WTC11 (cell line): ENCODE results near the gene ADAMTS9. TPM values are rescaled to one million over a fixed set of nuclear protein-coding genes. Genes with fewer than 3 reads are reported as not detected.

Experiments
- ATAC-seq: fragments of 200-7000 bp; cut with Tn5 transposase; 2 replicates; pipeline ENCODE4 v1.10.0; 2021; ENCODE audit warnings: mild to moderate bottlenecking, moderate library complexity
- CTCF ChIA-PET: fragments of 300-600 bp; sonication (Branson Sonifier 250); formaldehyde crosslinking; loops from one replicate; lab custom pipeline; 2021; ENCODE audit warnings: antibody characterized with exemption; lab: Charles Lee
- POLR2A ChIA-PET: fragments of 350-600 bp; sonication (Branson Sonifier 250); formaldehyde crosslinking; loops from one replicate; lab custom pipeline; 2021; ENCODE audit warnings: antibody characterized with exemption; lab: Charles Lee
- DNase-seq: peaks from one replicate; pipeline ENCODE4 v3.0.0; 2021; ENCODE audit warnings: low spot score
- H3K27ac Mint-ChIP-seq: 2 replicates; pipeline ENCODE4 v1.8.0; 2021; ENCODE audit warnings: mixed read lengths
- H3K27me3 Mint-ChIP-seq: 2 replicates; pipeline ENCODE4 v1.8.0; 2021; ENCODE audit warnings: low read depth, mild to moderate bottlenecking, moderate library complexity, mixed read lengths
- H3K36me3 Mint-ChIP-seq: 2 replicates; pipeline ENCODE4 v1.8.0; 2021; ENCODE audit warnings: mixed read lengths
- H3K4me1 Mint-ChIP-seq: 2 replicates; pipeline ENCODE4 v1.8.0; 2022; ENCODE audit warnings: mixed read lengths
- H3K4me3 Mint-ChIP-seq: 2 replicates; pipeline ENCODE4 v1.8.0; 2021; ENCODE audit warnings: mild to moderate bottlenecking, moderate library complexity, mixed read lengths
- H3K9me3 Mint-ChIP-seq: 2 replicates; pipeline ENCODE4 v1.8.0; 2021; ENCODE audit warnings: mixed read lengths
- AFF4 ChIP-seq: sonication (generic); formaldehyde crosslinking; IDR thresholded peaks from 2 replicates; pipeline ENCODE4 v1.8.1; 2023; ENCODE audit warnings: mild to moderate bottlenecking, missing genetic modification reagents, borderline replicate concordance
- AR ChIP-seq: fragments of 250-450 bp; sonication (Bioruptor Pico); IDR thresholded peaks from 2 replicates; pipeline ENCODE4 v1.9.0; 2021; ENCODE audit warnings: mild to moderate bottlenecking
- CREM ChIP-seq: sonication (generic); formaldehyde crosslinking; IDR thresholded peaks from 2 replicates; pipeline ENCODE4 v1.8.1; 2022; ENCODE audit warnings: mild to moderate bottlenecking, missing genetic modification reagents, moderate library complexity
- HMGXB4 ChIP-seq: sonication (generic); formaldehyde crosslinking; IDR thresholded peaks from 2 replicates; pipeline ENCODE4 v1.8.1; 2023; ENCODE audit warnings: mild to moderate bottlenecking, moderate library complexity, missing genetic modification reagents
- JAZF1 ChIP-seq: fragments of 250-450 bp; sonication (Bioruptor Pico); IDR thresholded peaks from 2 replicates; pipeline ENCODE4 v1.9.0; 2021; ENCODE audit warnings: moderate library complexity, mild to moderate bottlenecking, inconsistent platforms
- NR2C2 ChIP-seq: sonication (generic); formaldehyde crosslinking; IDR thresholded peaks from 2 replicates; pipeline ENCODE4 v1.8.0; 2022; ENCODE audit warnings: mild to moderate bottlenecking, missing genetic modification reagents
- NR3C1 ChIP-seq: sonication (generic); formaldehyde crosslinking; conservative IDR thresholded peaks from 2 replicates; pipeline ENCODE4 v1.8.1; 2023; ENCODE audit warnings: low read depth, mild to moderate bottlenecking, missing genetic modification reagents
- SP1 ChIP-seq: sonication (generic); formaldehyde crosslinking; conservative IDR thresholded peaks from 2 replicates; pipeline ENCODE4 v1.8.1; 2022; ENCODE audit warnings: missing genetic modification reagents
- TEAD4 ChIP-seq: sonication (generic); formaldehyde crosslinking; IDR thresholded peaks from 2 replicates; pipeline ENCODE4 v1.8.0; 2022; ENCODE audit warnings: mild to moderate bottlenecking, missing genetic modification reagents
- ZNF263 ChIP-seq: sonication (generic); formaldehyde crosslinking; IDR thresholded peaks from 2 replicates; pipeline ENCODE4 v1.8.1; 2022; ENCODE audit warnings: low read depth, mild to moderate bottlenecking, moderate library complexity, missing genetic modification reagents
- total RNA-seq: library from RNA; stranded (reverse); gene quantifications from 3 replicates; pipeline ENCODE4 v1.2.3, GENCODE V29; 2021
- TF ChIP-seq, protein P1 (sequence below): fragments of 250-450 bp; sonication (Bioruptor Pico); IDR thresholded peaks from 2 replicates; pipeline ENCODE4 v1.8.0; 2021; ENCODE audit warnings: mild to moderate bottlenecking

The ADAMTS9 gene
- total RNA-seq, 1 experiment from 2014 or later, result 3.1 TPM

DNA sequence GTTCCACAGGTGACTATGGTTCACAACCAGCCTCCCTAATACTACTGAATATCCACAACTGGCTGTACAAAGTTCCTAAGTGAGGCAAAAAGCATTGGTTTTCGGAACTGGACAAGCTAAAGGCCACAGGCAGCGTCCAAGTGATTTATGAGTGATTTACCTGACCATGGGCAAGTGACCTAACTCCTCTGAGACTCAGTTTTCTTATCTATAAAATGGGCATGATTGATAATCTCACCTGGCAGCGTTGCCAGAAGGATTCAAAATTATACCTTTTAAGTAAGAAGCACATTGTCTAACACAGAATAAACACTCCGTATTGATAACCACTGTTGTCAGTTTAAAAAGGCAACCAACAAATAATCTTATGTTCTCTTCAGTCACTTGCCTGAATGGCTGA, 29.8 kb downstream of the ADAMTS9 start:
- no peak overlapping the region for H3K4me3 Mint-ChIP-seq
- CTCF ChIA-PET, result no interaction called here
- no peaks in the 10 kb centered on the region for H3K27me3 Mint-ChIP-seq
- peaks cover 5% of the 10 kb centered on the region; the same call in 1 of the 2 replicates for H3K36me3 Mint-ChIP-seq
- no peak for DNase-seq
- no peak for ATAC-seq
- H3K4me1 Mint-ChIP-seq, result no peaks in the 10 kb centered on the region
- POLR2A ChIA-PET, result no interaction called here
- TF ChIP-seq NR2C2 (CRISPR knock-in tag), result no peak
- no peak for TF ChIP-seq TEAD4 (CRISPR knock-in tag)
- TF ChIP-seq AFF4 (CRISPR knock-in tag), result no peak
- no peak for TF ChIP-seq CREM (CRISPR knock-in tag)
- TF ChIP-seq HMGXB4 (CRISPR knock-in tag), result no peak
- TF ChIP-seq SP1, result no peak
- no peak overlapping the region for H3K27ac Mint-ChIP-seq
- H3K9me3 Mint-ChIP-seq, result peaks cover 12% of the 10 kb centered on the region

DNA sequence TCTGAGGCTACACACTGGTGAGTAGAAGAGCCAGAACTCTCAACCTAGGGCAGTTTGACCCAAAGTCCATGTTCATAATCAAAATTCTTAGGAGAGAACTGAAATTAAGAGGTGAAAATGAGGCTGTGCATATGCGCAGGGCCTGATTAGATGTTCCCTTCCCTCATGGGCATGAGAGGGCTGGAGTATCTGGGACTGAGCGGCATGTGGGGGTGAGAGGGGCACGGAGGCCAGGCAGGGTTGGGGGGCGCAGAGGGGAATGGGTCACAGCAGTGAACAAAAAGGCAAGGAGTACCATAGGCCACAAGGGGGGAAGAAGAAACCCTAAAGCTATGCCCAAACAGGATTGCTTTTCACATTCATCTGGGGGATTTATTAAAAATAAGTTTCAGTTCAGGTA, 31.3 kb downstream of the ADAMTS9 start:
- TF ChIP-seq JAZF1 (CRISPR knock-in tag), result no peak
- no peak for TF ChIP-seq AFF4 (CRISPR knock-in tag)
- TF ChIP-seq NR3C1, result no peak
- no peaks in the 10 kb centered on the region for H3K9me3 Mint-ChIP-seq
- DNase-seq (no peak), ATAC-seq (no peak)
- H3K36me3 Mint-ChIP-seq, result no peaks in the 10 kb centered on the region
- H3K4me1 Mint-ChIP-seq, result no peaks in the 10 kb centered on the region
- ChIA-PET CTCF (interaction anchor here (0.9 kb wide), 1 partner anchor 126 kb away, joined by 3 read pairs; no protein-coding TSS in a partner anchor), POLR2A (no interaction called here)
- H3K4me3 Mint-ChIP-seq, result no peak overlapping the region
- H3K27ac Mint-ChIP-seq, result no peak overlapping the region
- no peaks in the 10 kb centered on the region for H3K27me3 Mint-ChIP-seq

- ChIA-PET CTCF (interaction anchor here (1.8 kb wide), 1 partner anchor 125 kb away, joined by 5 read pairs; no protein-coding TSS in a partner anchor), POLR2A (no interaction called here)
- Mint-ChIP-seq H3K9me3 (no peaks in the 10 kb centered on the region), H3K27me3 (no peaks in the 10 kb centered on the region), H3K4me1 (peaks cover 12% of the 10 kb centered on the region), H3K27ac (no peak overlapping the region), H3K4me3 (no peak overlapping the region), H3K36me3 (no peaks in the 10 kb centered on the region)
- ATAC-seq (no peak), DNase-seq (no peak)
- TF ChIP-seq NR2C2 (CRISPR knock-in tag) (no peak), AR (no peak), ZNF263 (CRISPR knock-in tag) (no peak)
- TF ChIP-seq, protein P1, sequence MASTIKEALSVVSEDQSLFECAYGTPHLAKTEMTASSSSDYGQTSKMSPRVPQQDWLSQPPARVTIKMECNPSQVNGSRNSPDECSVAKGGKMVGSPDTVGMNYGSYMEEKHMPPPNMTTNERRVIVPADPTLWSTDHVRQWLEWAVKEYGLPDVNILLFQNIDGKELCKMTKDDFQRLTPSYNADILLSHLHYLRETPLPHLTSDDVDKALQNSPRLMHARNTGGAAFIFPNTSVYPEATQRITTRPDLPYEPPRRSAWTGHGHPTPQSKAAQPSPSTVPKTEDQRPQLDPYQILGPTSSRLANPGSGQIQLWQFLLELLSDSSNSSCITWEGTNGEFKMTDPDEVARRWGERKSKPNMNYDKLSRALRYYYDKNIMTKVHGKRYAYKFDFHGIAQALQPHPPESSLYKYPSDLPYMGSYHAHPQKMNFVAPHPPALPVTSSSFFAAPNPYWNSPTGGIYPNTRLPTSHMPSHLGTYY (CRISPR knock-in tag), result no peak
- TF ChIP-seq, all 79 proteins: peak for 0
Observed at GRCh38 chr3:64655160-64655559, 32.6 kb downstream of the ADAMTS9 start.
